AG04449 (cell line): ENCODE data around the gene ABR.

Source experiments
- CTCF ChIA-PET: fragments of 350-600 bp; formaldehyde crosslinking; extraction: SDS; loops from one replicate; lab custom pipeline; 2021; ENCODE audit warnings: antibody characterized with exemption; lab: Yijun Ruan, JAX
- POLR2A ChIA-PET: fragments of 400-600, 350-600 bp; formaldehyde crosslinking; extraction: SDS; loops from one replicate; lab custom pipeline; 2020; ENCODE audit warnings: antibody characterized with exemption, inconsistent platforms; lab: Yijun Ruan, JAX
- DNase-seq: peaks from one replicate; pipeline ENCODE4 v3.0.0-alpha.2; 2010; ENCODE audit warnings: low read depth, low spot score
- H3K4me3 ChIP-seq: 2 replicates; pipeline ENCODE4 v1.5.1; 2011; ENCODE audit warnings: low read depth, mild to moderate bottlenecking, control low read depth, low read length
- CTCF ChIP-seq: IDR thresholded peaks from one replicate; pipeline ENCODE4 v1.5.1; 2011; ENCODE audit warnings: mild to moderate bottlenecking, moderate library complexity, low read length, control low read depth, inconsistent platforms; ENCODE audit not compliant: insufficient read depth; ENCODE audit errors: missing control alignments

Gene ABR

GRCh38 chr17:1055231-1055630 lies 124.5 kb downstream of the ABR start:
- CTCF ChIA-PET: interaction anchor here (0.6 to 4.6 kb wide), 15 partner anchors 9 to 415 kb away, joined by 3 to 146 read pairs (median 12); partner anchors contain the start of gene TIMM22
- POLR2A ChIA-PET: no interaction called here
- no peak overlapping the region for H3K4me3 ChIP-seq

GRCh38 chr17:1054656-1055055 lies 125.1 kb downstream of the ABR start:
- no peak for DNase-seq
- ChIA-PET POLR2A (no interaction called here), CTCF (interaction anchor here (2.1 to 4.6 kb wide), 6 partner anchors 9 to 74 kb away, joined by 12 to 146 read pairs (median 26); partner anchors contain the start of gene TIMM22)
- H3K4me3 ChIP-seq: no peak overlapping the region
- TF ChIP-seq CTCF: no peak

More at GRCh38 chr17:1055231-1055630, 124.5 kb downstream of the ABR start:
- no peak for TF ChIP-seq CTCF
- no peak for DNase-seq

GRCh38 chr17:1053661-1054360 lies 126.0 kb downstream of the ABR start:
- DNase-seq: no peak
- no peak overlapping the region for H3K4me3 ChIP-seq
- TF ChIP-seq CTCF: no peak
- ChIA-PET CTCF (interaction anchor here (1.0 to 4.6 kb wide), 2 partner anchors 26 to 53 kb away, joined by 4 to 146 read pairs; partner anchors contain the start of gene TIMM22), POLR2A (no interaction called here)

- TF ChIP-seq CTCF: no peak
- ChIA-PET CTCF (interaction anchor here (0.7 kb wide), 1 partner anchor 9 kb away, joined by 3 read pairs; no protein-coding TSS in a partner anchor), POLR2A (no interaction called here)
- no peak for DNase-seq
- no peak overlapping the region for H3K4me3 ChIP-seq
These were observed 128.5 kb downstream of the ABR start for GRCh38 chr17:1050996-1051925.

- CTCF ChIA-PET: interaction anchor here (0.9 to 1.1 kb wide), 2 partner anchors 9 to 52 kb away, joined by 3 to 4 read pairs; no protein-coding TSS in a partner anchor
- TF ChIP-seq CTCF: no peak
- POLR2A ChIA-PET: no interaction called here
- H3K4me3 ChIP-seq: no peak overlapping the region
- DNase-seq: no peak
These were observed 129.4 kb downstream of the ABR start for GRCh38 chr17:1050246-1050995.
